ENCODE measurements around the gene RHOBTB1. TPM values are rescaled to one million over a fixed set of nuclear protein-coding genes. Genes with fewer than 3 reads are reported as not detected.

Gene RHOBTB1
- total RNA-seq, 4 donors from 2014 or later, result 5.1 to 15.7 (median 12.6) TPM

DNA sequence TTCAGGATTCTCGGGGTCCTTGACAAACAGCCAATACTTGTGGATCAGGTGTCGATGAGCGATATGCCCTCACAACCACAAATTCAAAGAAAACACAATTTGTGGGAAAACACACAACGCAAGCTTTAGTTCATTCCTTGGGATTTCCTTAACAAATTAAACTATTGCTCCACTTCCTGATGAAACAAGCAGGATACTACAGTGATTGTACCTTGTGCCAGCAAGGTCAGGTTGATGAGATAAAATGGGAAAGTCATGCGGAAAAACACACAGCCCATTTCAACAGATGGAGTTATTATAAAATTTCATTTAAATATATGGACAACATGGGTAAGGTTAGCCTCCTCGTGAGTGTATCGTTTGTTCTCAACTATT lies 8.8 kb upstream of the RHOBTB1 start:
- Histone ChIP-seq H3K4me3 (no peak overlapping the region), H3K4me1 (peaks cover 0 to 9% (median 0%) of the 10 kb centered on the region in 4 donors), H3K27me3 (no peaks in the 10 kb centered on the region), H3K36me3 (no peaks in the 10 kb centered on the region), H3K9me3 (no peaks in the 10 kb centered on the region), H3K27ac (peak overlapping the region in 2 of 4 donors; percentile 3 to 36)
- no peak for DNase-seq
- TF ChIP-seq, protein P1, sequence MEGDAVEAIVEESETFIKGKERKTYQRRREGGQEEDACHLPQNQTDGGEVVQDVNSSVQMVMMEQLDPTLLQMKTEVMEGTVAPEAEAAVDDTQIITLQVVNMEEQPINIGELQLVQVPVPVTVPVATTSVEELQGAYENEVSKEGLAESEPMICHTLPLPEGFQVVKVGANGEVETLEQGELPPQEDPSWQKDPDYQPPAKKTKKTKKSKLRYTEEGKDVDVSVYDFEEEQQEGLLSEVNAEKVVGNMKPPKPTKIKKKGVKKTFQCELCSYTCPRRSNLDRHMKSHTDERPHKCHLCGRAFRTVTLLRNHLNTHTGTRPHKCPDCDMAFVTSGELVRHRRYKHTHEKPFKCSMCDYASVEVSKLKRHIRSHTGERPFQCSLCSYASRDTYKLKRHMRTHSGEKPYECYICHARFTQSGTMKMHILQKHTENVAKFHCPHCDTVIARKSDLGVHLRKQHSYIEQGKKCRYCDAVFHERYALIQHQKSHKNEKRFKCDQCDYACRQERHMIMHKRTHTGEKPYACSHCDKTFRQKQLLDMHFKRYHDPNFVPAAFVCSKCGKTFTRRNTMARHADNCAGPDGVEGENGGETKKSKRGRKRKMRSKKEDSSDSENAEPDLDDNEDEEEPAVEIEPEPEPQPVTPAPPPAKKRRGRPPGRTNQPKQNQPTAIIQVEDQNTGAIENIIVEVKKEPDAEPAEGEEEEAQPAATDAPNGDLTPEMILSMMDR (IDR thresholded peaks at IDR 0.05), result no peak
- TF ChIP-seq POLR2A (IDR thresholded peaks at IDR 0.05), result no peak

DNA sequence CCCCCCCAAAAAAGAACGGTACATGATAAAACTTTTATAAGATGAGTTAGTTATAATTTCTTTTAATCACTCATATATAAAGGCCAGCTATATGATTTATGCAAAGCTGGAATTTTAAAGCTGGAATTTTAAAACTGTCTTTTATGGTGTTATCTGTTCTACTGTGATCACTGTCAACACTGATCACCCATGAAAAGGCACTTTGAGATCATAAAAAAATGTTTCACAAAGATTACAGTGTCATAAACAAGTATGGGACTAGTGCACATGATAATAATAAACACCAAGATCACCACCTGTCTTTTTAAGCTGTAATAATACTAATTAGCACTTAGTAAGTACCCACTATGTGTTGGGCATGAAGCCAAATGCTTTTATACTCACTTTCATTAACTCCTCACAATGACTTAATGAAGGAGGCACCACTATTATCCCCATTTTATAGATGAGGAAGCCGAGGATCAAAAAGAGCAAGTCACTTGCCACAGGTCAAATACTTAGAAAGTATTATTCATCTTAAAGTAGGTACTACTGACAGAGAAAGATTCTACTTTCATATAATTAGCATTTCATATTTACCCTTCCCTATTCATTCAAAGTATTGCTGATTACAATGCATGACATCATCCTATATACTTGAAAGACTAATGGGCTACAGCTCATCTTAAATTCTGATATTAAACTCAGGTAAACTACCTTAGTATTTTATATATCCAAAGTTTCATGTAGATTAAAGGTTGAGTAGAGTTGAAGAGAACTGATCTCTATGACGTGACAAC lies 8.3 kb upstream of the RHOBTB1 start:
- no peak for DNase-seq
- H3K27ac ChIP-seq, result peak overlapping the region in 2 of 4 donors; percentile 3 to 39
- TF ChIP-seq, protein P1 (IDR thresholded peaks at IDR 0.05), result no peak
- TF ChIP-seq POLR2A (IDR thresholded peaks at IDR 0.05), result no peak

DNA sequence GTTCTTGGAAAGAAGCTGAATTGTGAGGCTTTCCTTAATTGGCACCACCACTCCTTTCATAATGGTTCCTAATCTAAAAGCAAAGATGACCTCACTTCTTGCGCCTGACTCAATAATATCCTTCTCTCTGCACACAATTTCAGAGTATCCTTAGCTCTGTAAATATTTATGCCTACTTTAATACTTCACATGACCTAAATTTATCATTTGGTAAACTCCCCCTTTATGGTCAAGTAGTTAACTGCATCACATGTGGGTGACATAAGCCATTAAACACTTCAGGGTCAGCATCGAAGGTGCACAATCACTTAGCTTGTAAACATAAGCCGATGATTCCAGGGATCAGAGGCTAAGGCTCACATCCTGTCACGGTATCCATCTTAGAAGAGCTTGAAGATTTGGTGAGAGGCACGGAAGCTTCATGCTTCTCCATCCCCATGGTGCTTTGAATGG lies 7.3 kb upstream of the RHOBTB1 start:
- H3K27ac ChIP-seq, result peak overlapping the region in 2 of 4 donors; percentile 2 to 39
- no peak overlapping the region for H3K4me3 ChIP-seq
- H3K9me3 ChIP-seq, result no peaks in the 10 kb centered on the region
- peaks cover 0 to 9% (median 0%) of the 10 kb centered on the region in 4 donors for H3K4me1 ChIP-seq
- no peaks in the 10 kb centered on the region for H3K27me3 ChIP-seq
- TF ChIP-seq, protein P1 (IDR thresholded peaks at IDR 0.05), result no peak
- H3K36me3 ChIP-seq, result no peaks in the 10 kb centered on the region
- peak in 1 of 3 donors; percentile 46 for DNase-seq

More for the DNA sequence above, 8.3 kb upstream of the RHOBTB1 start:
- no peaks in the 10 kb centered on the region for H3K9me3 ChIP-seq
- H3K4me1 ChIP-seq, result peaks cover 0 to 9% (median 0%) of the 10 kb centered on the region in 4 donors
- no peaks in the 10 kb centered on the region for H3K36me3 ChIP-seq
- no peaks in the 10 kb centered on the region for H3K27me3 ChIP-seq
- H3K4me3 ChIP-seq, result no peak overlapping the region

DNA sequence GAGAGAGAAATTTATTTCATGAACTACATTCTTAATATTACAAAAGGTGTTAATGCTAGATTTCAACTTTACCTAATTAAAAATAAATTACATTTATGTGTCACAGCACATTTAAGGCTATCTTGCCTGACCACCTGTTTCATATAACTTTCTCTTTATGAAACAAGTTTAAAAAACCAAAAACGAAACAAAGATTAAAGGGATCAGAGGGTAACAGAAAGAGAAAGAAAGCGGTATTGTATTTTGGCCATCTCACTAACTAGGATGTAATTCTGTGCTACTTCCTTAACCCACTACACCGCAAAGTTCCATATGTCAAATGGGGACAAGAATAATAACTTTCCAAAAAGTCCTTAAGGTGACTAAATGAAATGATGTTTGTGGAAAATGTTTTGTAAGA lies 6.3 kb upstream of the RHOBTB1 start:
- H3K4me3 ChIP-seq, result no peak overlapping the region
- H3K27me3 ChIP-seq, result no peaks in the 10 kb centered on the region
- no peak overlapping the region for H3K27ac ChIP-seq
- H3K4me1 ChIP-seq, result peaks cover 0 to 9% (median 0%) of the 10 kb centered on the region in 4 donors
- DNase-seq, result no peak
- H3K36me3 ChIP-seq, result no peaks in the 10 kb centered on the region
- TF ChIP-seq, protein P1 (IDR thresholded peaks at IDR 0.05), result no peak
- no peak for TF ChIP-seq POLR2A (IDR thresholded peaks at IDR 0.05)
- H3K9me3 ChIP-seq, result no peaks in the 10 kb centered on the region

DNA sequence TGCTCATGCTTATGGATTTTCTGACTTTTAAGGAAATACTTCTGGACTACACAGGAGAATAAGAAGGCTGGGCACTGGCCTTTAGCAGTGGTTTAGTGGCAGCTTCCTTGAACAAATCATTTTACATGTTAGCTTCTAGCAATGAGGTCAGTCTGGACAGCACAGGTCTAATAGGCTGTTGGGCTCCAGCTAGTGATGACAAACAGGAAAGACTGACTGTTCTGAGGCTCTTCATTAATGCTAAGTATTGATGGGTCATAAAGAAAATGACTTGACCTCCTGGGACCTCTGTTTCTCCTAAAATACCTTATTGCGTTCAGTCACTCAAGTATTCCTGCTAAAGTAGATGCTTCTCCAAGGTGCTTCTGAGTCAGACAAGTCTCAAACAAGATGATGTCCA lies 4.9 kb upstream of the RHOBTB1 start:
- H3K36me3 ChIP-seq, result no peaks in the 10 kb centered on the region
- peaks cover 0 to 9% (median 3%) of the 10 kb centered on the region in 4 donors for H3K4me1 ChIP-seq
- H3K27ac ChIP-seq, result no peak overlapping the region
- TF ChIP-seq POLR2A (IDR thresholded peaks at IDR 0.05), result no peak
- TF ChIP-seq, protein P1 (IDR thresholded peaks at IDR 0.05), result no peak
- no peaks in the 10 kb centered on the region for H3K9me3 ChIP-seq
- H3K4me3 ChIP-seq, result no peak overlapping the region
- DNase-seq, result no peak
- no peaks in the 10 kb centered on the region for H3K27me3 ChIP-seq
